Breast epithelium (tissue), 3 donors: ENCODE results near the gene DDX3X.

ENCODE experiments used
- POLR2A ChIP-seq: fragments of 450-650 bp; IDR thresholded peaks from one replicate; pipeline ENCODE4 v1.6.1; 2016; ENCODE audit warnings: antibody characterized with exemption, mild to moderate bottlenecking, moderate library complexity
- POLR2AphosphoS5 ChIP-seq, 3 donors: sonication (generic); formaldehyde crosslinking; IDR thresholded peaks; one replicate each; pipeline ENCODE4 v1.6.1; 2017; ENCODE audit warnings: antibody characterized with exemption in 3 of 3

DNA sequence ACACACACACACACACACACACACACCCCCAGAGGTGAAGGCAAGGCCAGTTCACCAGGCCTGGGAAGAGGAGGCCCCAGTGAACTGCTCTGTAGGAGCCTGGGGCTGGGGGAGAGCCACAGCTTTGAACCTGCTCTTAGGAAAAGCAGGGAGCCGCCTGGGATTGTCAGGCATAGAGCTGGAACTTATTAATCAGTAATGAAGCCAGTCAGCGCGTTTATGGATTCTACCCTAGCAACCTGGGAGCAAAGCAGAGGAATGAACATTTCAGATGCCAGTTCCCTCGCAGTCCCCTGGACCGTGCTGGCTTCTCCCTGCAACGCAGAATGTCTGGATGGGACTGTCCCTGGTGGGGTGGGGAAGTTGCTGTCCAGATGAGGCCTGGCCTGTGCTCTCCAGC is 45.3 kb upstream of the DDX3X start:
- TF ChIP-seq POLR2A = no peak
- TF ChIP-seq POLR2AphosphoS5 (IDR thresholded peaks at IDR 0.05) = no peak
